Middle frontal gyrus (tissue), 1 donor: ENCODE measurements around the gene SPRR2B.
"Not testable (repeated sequence)": the region's sequence is repeated elsewhere in the genome, so short reads cannot be mapped to it uniquely, and the experiment has no call there.

Experiments
- DNase-seq: peaks from one replicate; pipeline ENCODE4 v3.0.0-alpha.2; 2015; ENCODE audit warnings: low spot score; ENCODE audit errors: extremely low spot score

SPRR2B gene

DNA sequence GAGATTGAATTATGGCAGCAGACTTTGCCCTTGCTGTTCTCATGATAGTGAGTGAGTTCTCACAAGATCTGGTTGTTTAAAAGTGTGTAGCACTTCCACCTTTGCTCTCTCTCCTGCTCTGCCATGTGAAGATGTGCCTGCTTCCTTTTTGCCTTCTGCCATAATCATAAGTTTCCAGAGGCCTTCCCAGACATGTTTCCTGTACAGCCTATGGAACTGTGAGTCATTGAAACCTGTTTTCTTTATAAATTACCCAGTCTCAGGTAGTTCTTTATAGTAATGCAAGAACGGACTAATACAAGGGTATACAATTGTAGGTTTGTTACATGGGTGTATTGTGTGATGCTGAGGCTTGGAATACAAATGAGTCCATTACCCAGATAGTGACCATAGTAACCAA, 36.2 kb downstream of the SPRR2B start:
- no peak for DNase-seq

- DNase-seq: no peak
These were observed 38.6 kb downstream of the SPRR2B start for GRCh38 chr1:153032677-153033308.

DNA sequence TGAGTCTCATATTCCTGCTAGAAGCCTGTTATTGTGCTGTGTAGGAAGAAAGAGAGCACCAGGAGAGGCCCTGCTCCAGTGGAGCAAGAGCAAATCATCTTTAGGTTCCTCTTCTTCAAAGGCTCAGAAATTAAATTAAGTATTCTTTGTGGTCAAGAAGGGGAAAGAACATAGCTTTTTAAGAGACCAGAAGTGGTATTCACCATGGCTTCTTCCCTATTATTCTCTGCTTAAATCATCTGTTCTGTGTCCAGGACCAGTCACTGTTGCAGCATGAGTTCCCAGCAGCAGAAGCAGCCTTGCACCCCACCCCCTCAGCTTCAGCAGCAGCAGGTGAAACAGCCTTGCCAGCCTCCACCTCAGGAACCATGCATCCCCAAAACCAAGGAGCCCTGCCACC, 39.3 kb downstream of the SPRR2B start:
- DNase-seq: no peak

DNA sequence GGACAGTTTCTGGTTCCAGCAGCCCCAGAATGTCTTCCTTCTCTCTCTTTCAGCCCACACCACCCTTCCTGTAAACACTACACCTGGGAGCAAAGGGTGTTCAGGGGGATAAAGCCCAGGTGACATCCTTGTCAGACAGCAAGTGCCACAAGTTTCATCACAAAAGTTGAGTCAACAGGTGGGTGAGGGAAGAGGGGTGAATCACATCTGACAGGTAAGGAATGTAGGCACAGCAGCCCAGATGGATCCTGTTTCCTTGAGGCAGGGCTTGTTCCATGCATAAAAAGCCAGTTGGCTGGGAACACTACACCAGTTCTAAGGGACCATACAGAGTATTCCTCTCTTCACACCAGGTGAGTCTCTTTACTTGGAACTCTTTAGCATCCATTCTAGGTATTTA, 40.5 kb downstream of the SPRR2B start, which contains the start of gene SPRR1B:
TSS of gene SPRR1B (plus strand) at position 309 of the 400 bp plus-strand sequence. CDS start 1,143 bp downstream, outside the sequence.
- no peak for DNase-seq

- DNase-seq: no peak
These were observed 42.6 kb downstream of the SPRR2B start for GRCh38 chr1:153028766-153029165.

- DNase-seq: no peak
These were observed 45.6 kb downstream of the SPRR2B start for GRCh38 chr1:153025797-153026196.

DNA sequence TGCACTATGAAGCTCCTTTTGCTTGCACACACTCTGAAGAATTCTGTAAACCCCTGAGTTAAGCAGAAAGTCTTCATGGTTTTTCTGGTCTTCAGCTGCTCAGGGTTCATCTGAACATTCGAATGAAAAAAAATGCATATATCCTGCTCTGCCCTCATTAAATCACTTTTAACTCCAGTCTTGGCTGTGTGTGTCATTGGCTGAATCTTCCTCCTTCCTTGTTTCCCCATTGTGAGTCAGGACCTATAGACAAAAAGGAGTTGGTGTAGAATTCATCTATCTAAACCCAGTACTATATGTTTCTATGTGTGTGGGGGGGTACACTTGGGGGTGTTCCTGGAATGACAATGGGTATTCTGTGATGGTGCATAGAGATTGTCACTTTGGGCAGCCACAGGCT, 47.0 kb downstream of the SPRR2B start:
- no peak for DNase-seq

DNA sequence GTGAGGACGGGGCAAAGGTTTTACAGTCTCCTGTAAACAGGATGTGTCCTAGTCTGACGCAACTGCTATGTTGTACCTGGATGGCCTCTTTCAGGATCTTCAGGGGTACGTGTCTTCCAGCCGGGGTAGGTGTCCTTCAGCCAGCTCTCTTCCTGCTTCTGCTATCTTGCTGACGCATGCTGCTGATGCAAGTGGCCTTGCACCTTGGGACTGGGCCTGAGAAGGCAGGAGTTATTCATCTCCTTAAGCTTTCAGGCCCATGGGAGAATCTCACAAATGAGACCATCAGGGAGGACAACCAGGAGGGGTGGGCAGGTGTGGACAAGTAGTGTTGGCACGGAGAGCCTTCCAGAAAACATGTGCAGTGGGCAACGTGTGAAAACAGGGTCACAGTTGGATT, 48.3 kb downstream of the SPRR2B start:
- no peak for DNase-seq

- not testable (repeated sequence) for DNase-seq
These were observed 49.1 kb downstream of the SPRR2B start for GRCh38 chr1:153022340-153022739.

DNA sequence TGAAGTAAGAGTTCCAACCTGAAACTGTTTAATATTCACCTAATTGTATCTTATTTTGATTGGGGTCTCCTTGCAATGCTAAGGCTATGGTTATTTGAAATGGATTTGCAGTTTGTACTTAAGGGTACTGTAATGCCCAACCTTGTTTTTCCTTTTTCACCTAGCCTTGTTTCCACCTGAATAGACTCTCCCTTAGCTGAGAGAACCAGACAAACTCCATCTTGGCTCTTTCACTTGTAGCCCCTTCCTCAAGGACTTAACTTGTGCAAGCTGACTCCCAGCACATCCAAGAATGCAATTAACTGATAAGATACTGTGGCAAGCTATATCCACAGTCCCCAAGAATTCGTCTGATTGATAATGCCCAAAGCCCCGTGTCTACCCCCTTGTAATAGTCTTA, 49.6 kb downstream of the SPRR2B start:
- DNase-seq: not testable (repeated sequence)
